Measurements from ENCODE around the gene RPL26.
"Not testable (repeated sequence)": the region's sequence is repeated elsewhere in the genome, so short reads cannot be mapped to it uniquely, and the experiment has no call there.

Gene RPL26

GRCh38 chr17:8394497-8394896, 11.5 kb upstream of the RPL26 start:
- not testable (repeated sequence) for DNase-seq (ENCODE audit: low read depth)

DNA sequence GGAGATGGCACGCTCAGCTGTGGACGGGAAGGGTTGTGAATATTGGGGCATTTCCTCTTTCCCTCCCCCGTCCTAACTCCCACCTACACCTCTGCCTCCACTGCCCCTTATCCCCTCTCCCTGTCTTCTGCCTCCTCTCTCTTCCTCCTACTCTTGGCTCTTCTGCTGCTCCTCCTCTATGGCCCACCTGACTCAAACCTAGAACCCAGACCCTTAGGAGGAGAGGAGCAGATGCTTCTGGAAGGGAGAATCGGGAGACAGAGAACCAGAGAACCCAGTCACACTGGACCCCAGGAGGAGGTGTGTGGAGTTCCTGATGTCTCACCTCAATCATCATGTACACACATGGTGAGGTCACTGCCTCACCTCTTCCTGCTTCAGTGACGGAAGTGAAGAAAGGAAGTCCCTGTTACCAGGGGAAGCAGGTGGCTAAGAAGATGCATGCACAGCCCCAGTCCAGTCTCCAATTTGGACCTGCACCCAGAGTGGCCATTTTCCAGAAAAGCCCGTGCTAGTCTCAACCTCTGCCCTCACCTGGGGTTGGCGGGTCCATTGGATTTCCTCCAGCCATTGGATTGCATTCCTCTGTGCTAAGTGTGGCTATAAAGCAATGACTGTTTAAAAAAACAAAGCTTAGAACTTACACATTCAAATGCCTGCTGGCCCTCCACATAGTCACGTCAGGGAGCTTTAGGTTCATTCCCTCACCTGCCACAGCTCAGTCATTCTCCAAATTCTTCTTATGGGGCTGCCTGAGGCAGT, 10.7 kb upstream of the RPL26 start:
- DNase-seq (ENCODE audit: low read depth): no peak

DNA sequence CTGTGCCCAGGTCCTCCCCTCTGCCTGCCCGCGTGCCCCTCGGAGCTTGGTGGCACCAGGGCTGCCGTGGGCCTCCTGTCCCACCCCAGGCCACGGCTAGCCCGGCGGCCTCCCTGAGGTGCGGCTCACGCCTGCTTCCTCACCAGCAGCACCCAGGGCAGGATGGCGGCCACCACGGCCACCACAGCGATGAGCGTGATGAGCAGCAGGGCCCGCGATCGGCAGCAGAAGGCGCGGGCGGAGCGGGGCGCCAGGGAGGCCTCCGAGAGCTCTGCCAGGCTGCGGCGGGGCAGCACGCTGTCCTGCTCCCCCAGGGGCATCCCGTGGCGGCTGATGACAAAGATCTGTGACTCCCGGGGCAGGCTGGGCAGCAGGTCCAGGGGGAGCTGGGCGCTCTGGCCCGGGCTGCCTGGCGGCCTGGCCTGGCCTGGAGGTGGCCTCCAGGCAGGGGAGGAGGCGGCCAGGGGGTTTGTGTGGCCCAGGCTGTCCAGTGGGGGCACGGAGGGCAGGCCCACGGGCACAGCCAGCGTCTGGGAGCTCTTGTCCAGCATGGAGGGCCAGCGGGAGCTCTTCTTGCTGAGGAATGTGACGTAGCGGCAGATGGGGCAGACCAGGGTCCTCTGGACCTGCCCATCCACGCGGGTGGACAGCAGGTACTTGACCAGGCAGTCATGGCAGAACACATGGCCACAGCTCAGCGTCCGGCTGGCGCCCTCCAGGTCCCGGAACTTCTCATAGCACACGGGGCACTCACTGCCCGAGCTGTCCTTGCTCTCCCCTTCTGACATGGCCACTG, 9.9 kb upstream of the RPL26 start:
- no peak for DNase-seq (ENCODE audit: low read depth)

DNA sequence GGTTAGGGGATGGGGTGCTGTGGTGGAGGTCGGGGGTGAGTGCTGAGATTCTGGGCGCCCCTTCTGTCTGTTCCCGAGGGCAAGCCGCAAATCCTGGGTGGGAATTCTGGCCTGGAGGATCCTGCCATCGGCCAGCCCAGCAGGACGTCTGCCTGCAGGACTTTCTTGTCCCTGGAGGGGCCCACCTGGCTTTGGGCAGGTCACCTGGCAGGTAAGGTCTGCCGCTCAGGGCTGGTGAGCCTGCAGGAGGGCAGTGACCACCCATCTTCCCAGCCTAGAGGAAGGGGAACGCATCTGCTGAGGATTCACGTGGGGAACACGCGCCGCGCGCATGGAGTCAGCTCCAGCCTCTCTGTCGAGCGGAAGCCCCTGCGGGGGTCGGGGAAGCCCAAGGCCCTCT, 9.3 kb upstream of the RPL26 start:
- DNase-seq (ENCODE audit: low read depth): no peak

GRCh38 chr17:8391711-8392110, 8.7 kb upstream of the RPL26 start:
- no peak for DNase-seq (ENCODE audit: low read depth)

GRCh38 chr17:8387914-8388651, 5.1 kb upstream of the RPL26 start:
- no peak for DNase-seq (ENCODE audit: low read depth)

GRCh38 chr17:8386841-8387240, 3.8 kb upstream of the RPL26 start:
- DNase-seq (ENCODE audit: low read depth): no peak

- no peak for DNase-seq (ENCODE audit: low read depth)
Measured at GRCh38 chr17:8384801-8385378, 1.9 kb upstream of the RPL26 start.

DNA sequence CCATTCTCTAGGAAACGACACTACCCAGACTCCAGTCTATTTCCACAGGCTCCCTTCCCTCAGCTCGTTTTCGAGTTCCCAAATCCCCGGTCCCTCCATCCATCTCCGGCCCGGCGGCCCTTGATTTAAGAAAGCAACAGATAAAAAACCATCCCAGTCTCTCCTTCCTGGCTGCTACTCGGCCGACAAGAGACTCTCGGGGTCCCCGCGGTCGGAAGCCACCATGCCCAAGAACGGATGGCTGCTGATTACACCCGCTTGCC, 182 bp downstream of the RPL26 start:
- no peak for DNase-seq (ENCODE audit: low read depth)

GRCh38 chr17:8382052-8382879, 727 bp downstream of the RPL26 start:
- no peak for DNase-seq (ENCODE audit: low read depth)

- no peak for DNase-seq (ENCODE audit: low read depth)
Measured at GRCh38 chr17:8380049-8380448, 2.9 kb downstream of the RPL26 start.

GRCh38 chr17:8378117-8378516, 4.9 kb downstream of the RPL26 start:
- not testable (repeated sequence) for DNase-seq (ENCODE audit: low read depth)

DNA sequence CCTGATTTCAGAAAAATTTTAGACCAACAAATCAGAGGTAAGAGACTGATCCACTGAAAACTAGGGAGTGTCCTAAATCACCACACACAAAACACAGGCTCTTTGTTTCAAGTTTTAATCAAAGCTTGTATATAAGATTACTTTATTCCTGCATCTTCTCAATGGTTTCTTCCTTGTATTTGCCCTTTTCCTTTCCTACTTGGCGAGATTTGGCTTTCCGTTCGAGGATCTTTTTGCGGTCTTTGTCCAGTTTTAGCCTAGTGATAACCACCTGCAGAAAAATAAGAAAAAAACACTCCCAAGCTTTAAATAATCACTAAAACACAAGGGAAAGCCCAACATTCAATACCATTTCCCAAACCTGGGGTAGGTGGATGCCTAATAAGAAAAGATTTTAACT, 5.6 kb downstream of the RPL26 start:
- no peak for DNase-seq (ENCODE audit: low read depth)

GRCh38 chr17:8376271-8377067, 6.5 kb downstream of the RPL26 start, which contains the start of gene KRABD2:
TSS of gene KRABD2 (minus strand) at chr17:8376704.
- peak; percentile 79 for DNase-seq (ENCODE audit: low read depth)

DNA sequence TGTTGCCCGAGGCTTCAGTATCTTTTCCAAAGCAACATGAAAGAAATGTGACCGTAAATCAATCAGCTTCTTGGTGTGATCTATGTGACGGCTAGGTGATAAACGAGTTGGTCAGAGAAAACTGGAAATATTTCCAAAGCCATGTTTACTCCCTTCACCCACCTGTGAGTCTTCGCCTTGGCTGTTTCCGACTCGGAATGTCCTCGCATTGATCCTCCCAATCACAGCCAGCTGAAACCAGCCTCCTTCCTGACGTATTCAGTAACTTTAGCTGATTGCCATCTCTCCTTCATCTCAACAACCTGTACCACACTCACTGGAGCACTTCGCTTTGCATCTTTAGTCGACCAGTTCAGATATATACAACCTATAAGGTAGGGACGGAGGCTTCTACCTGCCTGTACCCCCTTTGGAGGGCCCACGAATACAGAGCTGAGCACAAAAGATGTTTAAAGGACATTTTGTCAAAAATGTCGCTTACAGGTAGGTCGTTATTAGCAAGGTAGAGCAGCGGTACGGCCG, 7.2 kb downstream of the RPL26 start:
- no peak for DNase-seq (ENCODE audit: low read depth)

DNA sequence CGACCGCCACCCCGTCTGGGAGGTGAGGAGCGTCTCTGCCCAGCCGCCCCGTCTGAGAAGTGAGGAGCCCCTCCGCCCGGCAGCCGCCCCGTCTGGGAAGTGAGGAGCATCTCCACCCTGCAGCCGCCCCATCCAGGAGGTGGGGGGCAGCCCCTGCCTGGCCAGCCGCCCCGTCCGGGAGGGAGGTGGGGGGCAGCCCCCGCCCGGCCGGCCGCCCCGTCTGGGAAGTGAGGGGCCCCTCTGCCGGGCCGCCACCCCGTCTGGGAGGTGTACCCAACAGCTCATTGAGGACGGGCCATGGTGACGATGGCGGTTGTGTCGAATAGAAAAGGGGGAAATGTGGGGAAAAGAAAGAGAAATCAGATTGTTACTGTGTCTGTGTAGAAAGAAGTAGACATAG, 9.1 kb downstream of the RPL26 start:
- not testable (repeated sequence) for DNase-seq (ENCODE audit: low read depth)

DNA sequence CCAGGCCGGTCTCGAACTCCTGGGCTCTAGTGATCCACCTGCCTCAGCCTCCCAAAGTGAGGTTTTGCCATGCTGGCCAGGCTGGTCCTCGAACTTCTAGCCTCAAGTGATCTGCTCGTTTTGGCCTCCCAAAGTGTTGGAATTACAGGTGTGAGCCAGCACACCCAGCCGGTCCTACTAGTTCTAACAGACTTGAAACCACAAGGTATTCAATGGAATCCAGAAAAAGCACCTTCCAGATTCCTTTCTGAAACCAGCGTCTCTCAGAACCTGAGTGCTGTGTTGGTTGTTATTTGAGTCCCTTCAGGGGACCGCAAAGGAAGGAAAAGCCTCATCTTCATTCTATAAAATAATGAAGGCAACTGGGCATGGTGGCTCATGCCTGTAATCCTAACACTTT, 10.6 kb downstream of the RPL26 start:
- no peak for DNase-seq (ENCODE audit: low read depth)

DNA sequence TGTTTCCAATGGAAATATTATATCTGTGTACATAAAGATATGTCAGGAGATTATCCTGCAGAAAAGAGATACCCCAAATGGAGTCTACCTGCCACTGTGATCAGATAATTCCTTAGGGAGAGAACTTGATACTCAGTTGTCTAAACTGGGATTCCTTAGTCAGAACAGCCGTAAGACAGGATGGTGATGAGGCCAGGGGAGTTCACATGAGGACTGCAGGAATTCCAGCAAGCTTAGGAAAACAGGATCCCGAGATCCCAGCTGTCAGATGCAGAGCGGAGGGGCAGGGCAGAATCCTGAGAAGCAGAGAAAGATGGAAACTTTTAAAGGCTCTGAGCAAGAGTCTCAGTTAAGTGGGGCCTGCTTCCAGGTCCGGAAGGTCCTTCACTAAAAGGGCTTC, 11.2 kb downstream of the RPL26 start:
- no peak for DNase-seq (ENCODE audit: low read depth)

DNA sequence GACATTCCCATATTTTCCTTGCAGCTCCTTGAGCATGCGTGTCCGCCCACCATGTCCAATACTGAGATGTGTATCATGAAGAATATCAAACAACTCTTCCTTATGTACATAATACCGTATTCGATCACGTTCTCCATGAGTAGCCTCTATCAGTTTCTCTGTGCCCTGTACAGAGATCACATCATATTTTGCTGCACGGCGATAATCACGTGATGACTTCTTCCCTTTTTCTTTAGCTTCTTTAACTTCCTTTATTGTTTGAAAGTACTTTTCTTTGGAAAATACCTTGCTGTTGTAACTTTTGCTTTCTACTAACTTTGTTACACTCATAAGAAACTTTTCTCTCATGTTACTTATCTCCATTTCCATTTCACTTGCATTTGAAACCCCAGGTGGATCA, 13.0 kb downstream of the RPL26 start:
- no peak for DNase-seq (ENCODE audit: low read depth)

DNA sequence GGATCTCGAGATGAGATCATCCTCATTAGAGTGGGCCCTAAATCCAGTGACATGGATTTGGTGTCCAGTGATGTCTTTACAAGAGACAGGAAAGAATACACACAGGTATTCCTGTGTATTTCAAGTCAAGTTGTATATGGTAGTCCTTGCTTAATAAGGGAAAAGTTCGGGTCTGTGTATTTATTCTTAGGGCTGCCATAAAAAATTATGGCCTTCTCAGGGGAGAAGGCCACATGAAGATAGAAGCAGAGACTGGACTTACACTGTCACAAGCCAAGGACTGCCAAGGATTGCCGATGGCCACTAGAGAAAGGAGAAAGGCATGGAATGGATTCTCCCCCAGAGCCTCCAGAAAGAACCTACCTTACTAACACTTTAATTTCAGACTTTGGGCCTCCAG, 14.8 kb downstream of the RPL26 start:
- DNase-seq (ENCODE audit: low read depth): no peak

DNA sequence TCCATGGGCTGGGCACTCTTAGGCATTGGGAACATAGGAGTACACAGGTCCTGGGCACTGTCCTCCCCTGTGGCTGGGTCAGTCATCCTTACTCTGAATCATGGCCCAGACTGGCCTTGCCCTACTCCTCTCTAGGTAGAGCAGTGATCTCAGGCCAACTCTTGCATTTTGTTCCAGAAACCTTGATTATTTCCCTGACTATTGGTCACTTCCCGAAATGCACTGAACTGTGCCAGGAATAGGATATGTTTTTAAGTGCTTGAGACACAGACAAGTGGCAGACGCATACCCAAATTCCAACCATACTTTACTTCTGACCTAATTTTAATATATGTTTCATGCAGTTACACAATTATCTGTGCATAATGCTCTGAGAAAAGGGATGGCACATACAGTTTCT, 16.8 kb downstream of the RPL26 start:
- no peak for DNase-seq (ENCODE audit: low read depth)
